ENCODE measurements around the gene ADAMTS17. TPM values are rescaled to one million over a fixed set of nuclear protein-coding genes. Genes with fewer than 3 reads are reported as not detected.

Gene ADAMTS17
- total and polyA plus RNA-seq, 4 donors = 0.28 to 46.9 (median 9.1) TPM

GRCh38 chr15:100174904-100175275 lies 166.9 kb downstream of the ADAMTS17 start:
- TF ChIP-seq NR2F2 (IDR thresholded peaks at IDR 0.05) (no peak), MAX (IDR thresholded peaks at IDR 0.05) (no peak), ZBTB33 (IDR thresholded peaks at IDR 0.05) (no peak), HNF4A (conservative IDR thresholded peaks at IDR 0.05) (no peak), EGR1 (IDR thresholded peaks at IDR 0.05; ENCODE audit: low read depth in 2 of 2) (no peak), GABPA (IDR thresholded peaks at IDR 0.05 in 1 of 2, conservative IDR thresholded peaks at IDR 0.05 in 1 of 2) (no peak), SP1 (IDR thresholded peaks at IDR 0.05) (no peak), FOXA1 (IDR thresholded peaks at IDR 0.05) (no peak), REST (IDR thresholded peaks at IDR 0.05) (no peak)
- no peak overlapping the region for H3K27ac ChIP-seq (ENCODE audit: low read depth in 1 of 2, low read length in 2 of 2)
- WGBS = 93% methylated on average over 3 of the region's 3 CpGs
- H3K27me3 ChIP-seq (ENCODE audit: control insufficient read depth in 4 of 4, insufficient read depth in 4 of 4, low read length in 3 of 4) = no peaks in the 10 kb centered on the region
- peaks cover 7 to 20% (median 14%) of the 10 kb centered on the region in 4 donors for H3K9me3 ChIP-seq (ENCODE audit: control insufficient read depth in 4 of 4, low read length in 3 of 4)
- no peaks in the 10 kb centered on the region for H3K4me1 ChIP-seq (ENCODE audit: control insufficient read depth in 4 of 4, insufficient read depth in 4 of 4, low read length in 3 of 4)
- no peak overlapping the region for H3K9ac ChIP-seq (ENCODE audit: low read depth in 1 of 2, low read length in 2 of 2)
- peaks cover 0 to 4% (median 0%) of the 10 kb centered on the region in 4 donors for H3K36me3 ChIP-seq (ENCODE audit: control insufficient read depth in 4 of 4, insufficient read depth in 3 of 4, low read depth in 1 of 4, low read length in 3 of 4)
- no peak for DNase-seq (ENCODE audit: low spot score)
- H3K4me3 ChIP-seq (ENCODE audit: low read depth in 1 of 3, low read length in 3 of 3) = no peak overlapping the region

GRCh38 chr15:100174159-100174903 lies 167.4 kb downstream of the ADAMTS17 start:
- H3K27me3 ChIP-seq (ENCODE audit: control insufficient read depth in 4 of 4, insufficient read depth in 4 of 4, low read length in 3 of 4) = no peaks in the 10 kb centered on the region
- no peak overlapping the region for H3K27ac ChIP-seq (ENCODE audit: low read depth in 1 of 2, low read length in 2 of 2)
- no peak overlapping the region for H3K4me3 ChIP-seq (ENCODE audit: low read depth in 1 of 3, low read length in 3 of 3)
- H3K9ac ChIP-seq (ENCODE audit: low read depth in 1 of 2, low read length in 2 of 2) = no peak overlapping the region
- DNase-seq (ENCODE audit: low spot score) = no peak
- H3K4me1 ChIP-seq (ENCODE audit: control insufficient read depth in 4 of 4, insufficient read depth in 4 of 4, low read length in 3 of 4) = no peaks in the 10 kb centered on the region
- H3K36me3 ChIP-seq (ENCODE audit: control insufficient read depth in 4 of 4, insufficient read depth in 3 of 4, low read depth in 1 of 4, low read length in 3 of 4) = peaks cover 0 to 4% (median 0%) of the 10 kb centered on the region in 4 donors
- WGBS = 74% methylated on average over 7 of the region's 7 CpGs
- TF ChIP-seq HNF4A (conservative IDR thresholded peaks at IDR 0.05) = no peak
- no peak for TF ChIP-seq RAD21 (IDR thresholded peaks at IDR 0.05)
- H3K9me3 ChIP-seq (ENCODE audit: control insufficient read depth in 4 of 4, low read length in 3 of 4) = peaks cover 7 to 20% (median 14%) of the 10 kb centered on the region in 4 donors
